ENCODE data around the gene SPTBN4.

Gene SPTBN4

GRCh38 chr19:40565910-40566495, 99.2 kb downstream of the SPTBN4 start:
- no peak for DNase-seq (ENCODE audit: low read depth)

- DNase-seq (ENCODE audit: low read depth), result no peak
Observed at GRCh38 chr19:40567040-40567749, 100.4 kb downstream of the SPTBN4 start.

- no peak for DNase-seq (ENCODE audit: low read depth)
Observed at GRCh38 chr19:40567750-40568494, 101.1 kb downstream of the SPTBN4 start.

- DNase-seq (ENCODE audit: low read depth), result peak; percentile 88
Observed at GRCh38 chr19:40570313-40571004, 103.7 kb downstream of the SPTBN4 start.

- DNase-seq (ENCODE audit: low read depth), result no peak
Observed at GRCh38 chr19:40571005-40571318, 104.2 kb downstream of the SPTBN4 start.

GRCh38 chr19:40571831-40572495, 105.2 kb downstream of the SPTBN4 start:
- no peak for DNase-seq (ENCODE audit: low read depth)

- DNase-seq (ENCODE audit: low read depth), result no peak
Observed at GRCh38 chr19:40575326-40575725, 108.5 kb downstream of the SPTBN4 start.

GRCh38 chr19:40576151-40576584, 109.4 kb downstream of the SPTBN4 start:
- DNase-seq (ENCODE audit: low read depth), result no peak

- DNase-seq (ENCODE audit: low read depth), result peak; percentile 87
Observed at GRCh38 chr19:40576585-40577451, 110.0 kb downstream of the SPTBN4 start, which contains the start of gene SHKBP1. SHKBP1 (plus strand) TSS chr19:40576873; CDS start chr19:40576900, 27 bp downstream.

GRCh38 chr19:40578442-40578908, 111.7 kb downstream of the SPTBN4 start:
- no peak for DNase-seq (ENCODE audit: low read depth)

GRCh38 chr19:40580619-40581018, 113.8 kb downstream of the SPTBN4 start:
- DNase-seq (ENCODE audit: low read depth), result no peak

GRCh38 chr19:40581531-40581930, 114.7 kb downstream of the SPTBN4 start:
- DNase-seq (ENCODE audit: low read depth), result no peak

- DNase-seq (ENCODE audit: low read depth), result no peak
Observed at GRCh38 chr19:40582467-40582866, 115.7 kb downstream of the SPTBN4 start.

- no peak for DNase-seq (ENCODE audit: low read depth)
Observed at GRCh38 chr19:40583283-40583682, 116.5 kb downstream of the SPTBN4 start.

- no peak for DNase-seq (ENCODE audit: low read depth)
Observed at GRCh38 chr19:40584007-40584406, 117.2 kb downstream of the SPTBN4 start.

- no peak for DNase-seq (ENCODE audit: low read depth)
Observed at GRCh38 chr19:40585241-40585981, 118.6 kb downstream of the SPTBN4 start.

GRCh38 chr19:40585982-40586422, 119.2 kb downstream of the SPTBN4 start:
- no peak for DNase-seq (ENCODE audit: low read depth)

- no peak for DNase-seq (ENCODE audit: low read depth)
Observed at GRCh38 chr19:40586611-40587010, 119.8 kb downstream of the SPTBN4 start.

- DNase-seq (ENCODE audit: low read depth), result no peak
Observed at GRCh38 chr19:40588110-40588854, 121.5 kb downstream of the SPTBN4 start.

All from stimulated activated CD8-positive, alpha-beta memory T cell treated with anti-CD3 and anti-CD28 coated beads, Interleukin-7, amount 100 ng/mL, for 24 hours (primary cell).